GM12878 (cell line): ENCODE results near the gene EIF5A. TPM values are rescaled to one million over a fixed set of nuclear protein-coding genes. Genes with fewer than 3 reads are reported as not detected.

ENCODE experiments used
- ATAC-seq: fragments of 200-7000 bp; cut with Tn5 transposase; 3 replicates; pipeline ENCODE4 v1.9.1; 2020; ENCODE audit warnings: mild to moderate bottlenecking, moderate library complexity
- BruUV-seq: library from RNA; stranded (reverse); fragments of 400-500 nt; replicated peaks from 2 replicates; lab custom pipeline; 2021; lab: Mats Ljungman, UMichigan
- CTCF ChIA-PET: fragments of 300-600 bp; sonication (Branson Sonifier 250); formaldehyde crosslinking; extraction: SDS; loops from one replicate; lab custom pipeline; 2021; ENCODE audit warnings: inconsistent platforms; lab: Yijun Ruan, JAX
- POLR2A ChIA-PET: fragments of 350-600 bp; formaldehyde crosslinking; extraction: SDS; loops from one replicate; lab custom pipeline; 2021; ENCODE audit warnings: inconsistent platforms; lab: Charles Lee
- RAD21 ChIA-PET: fragments of 300-600 bp; sonication (Branson Sonifier 250); formaldehyde crosslinking; loops from one replicate; lab custom pipeline; 2023; ENCODE audit warnings: antibody characterized with exemption; ENCODE audit not compliant: unreplicated experiment; lab: Charles Lee
- SMC1A ChIA-PET: fragments of 300-600 bp; sonication (Branson Sonifier 250); formaldehyde crosslinking; loops from one replicate; lab custom pipeline; 2023; ENCODE audit not compliant: unreplicated experiment, uncharacterized antibody; lab: Charles Lee
- DNase-seq: peaks from one replicate; pipeline ENCODE4 v3.0.0-alpha.2; 2011; ENCODE audit warnings: low read depth, low spot score
- FAIRE-seq: peaks from 3 replicates; lab custom pipeline; 2011; peaks lifted over from hg19 to GRCh38; lab: Jason Lieb, UNC
- H2AFZ ChIP-seq: 2 replicates; pipeline ENCODE4 v1.6.0; 2011; ENCODE audit warnings: low read depth, low read length, control low read depth; ENCODE audit not compliant: control insufficient read depth
- H3K27ac ChIP-seq: 2 replicates; pipeline ENCODE4 v1.5.1; 2011; ENCODE audit warnings: control low read depth; ENCODE audit not compliant: control insufficient read depth, insufficient read depth
- H3K27me3 ChIP-seq, 2 experiments: replicated peaks in 1 of 2; 2 replicates each; pipeline versions ENCODE4 v1.6.0 to v1.6.1; 2011; ENCODE audit warnings: low read length in 1 of 2; ENCODE audit not compliant: control insufficient read depth in 2 of 2, insufficient read depth in 2 of 2
- H3K36me3 ChIP-seq, 2 experiments: 2 replicates each; pipeline ENCODE4 v1.5.1; 2011; ENCODE audit warnings: low read length in 1 of 2; ENCODE audit not compliant: control insufficient read depth in 2 of 2, insufficient read depth in 2 of 2
- H3K4me1 ChIP-seq: 2 replicates; pipeline ENCODE4 v1.6.1; 2011; ENCODE audit warnings: mild to moderate bottlenecking, low read length, moderate library complexity, mixed read lengths; ENCODE audit not compliant: control insufficient read depth, insufficient read depth
- H3K4me2 ChIP-seq: 2 replicates; pipeline ENCODE4 v1.6.0; 2011; ENCODE audit warnings: control low read depth; ENCODE audit not compliant: control insufficient read depth, insufficient read depth
- H3K4me3 ChIP-seq: fragments of 200-600 bp; sonication (generic); 2 replicates; pipeline ENCODE4 v1.5.1; 2016
- H3K79me2 ChIP-seq: 2 replicates; pipeline ENCODE4 v1.6.0; 2011; ENCODE audit warnings: low read length; ENCODE audit not compliant: control insufficient read depth, insufficient read depth
- H3K9ac ChIP-seq: 2 replicates; pipeline ENCODE4 v1.8.0; 2011; ENCODE audit warnings: low read length, control low read depth, mixed read lengths; ENCODE audit not compliant: control insufficient read depth, insufficient read depth
- H3K9me3 ChIP-seq: replicated peaks from 3 replicates; pipeline ENCODE4 v1.5.1; 2011; ENCODE audit warnings: mild to moderate bottlenecking, low read length; ENCODE audit not compliant: control insufficient read depth, insufficient read depth
- H4K20me1 ChIP-seq: 2 replicates; pipeline ENCODE4 v1.6.0; 2011; ENCODE audit not compliant: control insufficient read depth, insufficient read depth
- BHLHE40 ChIP-seq, 2 experiments: fragments of 450-650 bp in 1 of 2; IDR thresholded peaks; 2 replicates each; pipeline ENCODE4 v1.6.1; 2011 to 2017; ENCODE audit warnings: low read depth in 2 of 2, borderline replicate concordance in 1 of 2, improper control_type of control experiment in 1 of 2, low read length in 1 of 2, mild to moderate bottlenecking in 1 of 2
- CREB1 ChIP-seq: IDR thresholded peaks from 2 replicates; pipeline ENCODE4 v1.6.1; 2012; ENCODE audit warnings: low read depth, mild to moderate bottlenecking, inconsistent platforms
- FOS ChIP-seq: IDR thresholded peaks from 3 replicates; pipeline ENCODE4 v1.6.1; 2011; ENCODE audit warnings: borderline replicate concordance; ENCODE audit not compliant: insufficient read length; ENCODE audit errors: extremely low read depth
- KDM1A ChIP-seq: fragments of 200-600 bp; sonication (generic); IDR thresholded peaks from 2 replicates; pipeline ENCODE4 v1.6.1; 2016; ENCODE audit warnings: borderline replicate concordance
- LARP7 ChIP-seq: fragments of 450-650 bp; IDR thresholded peaks from 2 replicates; pipeline ENCODE4 v1.6.1; 2017; ENCODE audit warnings: mild to moderate bottlenecking
- RELA ChIP-seq: fragments of 450-650 bp; IDR thresholded peaks from 2 replicates; pipeline ENCODE4 v1.8.0; 2014; ENCODE audit warnings: borderline replicate concordance; ENCODE audit not compliant: partially characterized antibody
- WGBS: methylation state at CpG from one replicate; pipeline ENCODE4 v1.1.6; 2016; ENCODE audit warnings: low lambda C conversion rate; ENCODE audit not compliant: insufficient replicate concordance, insufficient coverage; ENCODE audit errors: missing lambda C conversion rate; 5-methylcytosine and 5-hydroxymethylcytosine counted together
- in situ Hi-C: fragments of 300-500 bp; cut with MboI; formaldehyde crosslinking; loops from 9 replicates; pipeline ENCODE4 v1.14.3; 2018; ENCODE audit warnings: mixed read lengths
- intact Hi-C: fragments of 100-400 bp; cut with micrococcal nuclease; formaldehyde crosslinking; loops from one replicate; pipeline ENCODE4 v1.14.2; 2022; ENCODE audit not compliant: unreplicated experiment
- polyA plus RNA-seq, 11 experiments: library from polyadenylated mRNA; depleted of rRNA in 4 of 11; unstranded in 6 of 11; stranded (reverse) in 5 of 11; fragments of >200 nt; fragmentation: Nextera tagmentation in 4 of 11; fragmentation: Illumina TruSeq in 1 of 11; extraction: Ambion mirVana in 4 of 11; extraction: Trizol in 1 of 11; gene quantifications; 1 replicate in 1 of 11; 2 replicates in 10 of 11; pipeline versions ENCODE4 v1.2.1 to v1.2.3, GENCODE V29; 2011 to 2016; ENCODE audit warnings: inconsistent platforms in 2 of 11, missing spikeins in 2 of 11, low read depth in 1 of 11
- total RNA-seq, 4 experiments: library from RNA; depleted of rRNA in 3 of 4; stranded (reverse); fragments of >200 nt in 3 of 4; fragmentation: Illumina TruSeq in 1 of 4; extraction: Trizol in 1 of 4; gene quantifications; 2 replicates each; pipeline versions ENCODE4 v1.2.1 to v1.2.3, GENCODE V29; 2013 to 2021
- TF ChIP-seq, protein P1 (sequence below): fragments of 450-650 bp; formaldehyde crosslinking; IDR thresholded peaks from 2 replicates; pipeline ENCODE4 v1.4.0; 2022; ENCODE audit warnings: mild to moderate bottlenecking, moderate library complexity
- TF ChIP-seq, protein P2 (sequence below): fragments of 450-650 bp; IDR thresholded peaks from 2 replicates; pipeline ENCODE4 v1.6.1; 2016; ENCODE audit warnings: mild to moderate bottlenecking
- TF ChIP-seq, protein P3 (sequence below): IDR thresholded peaks from 2 replicates; pipeline ENCODE4 v1.6.1; 2011; ENCODE audit warnings: mild to moderate bottlenecking, low read depth, low read length, moderate library complexity; ENCODE audit not compliant: insufficient replicate concordance

EIF5A gene
- total and polyA plus RNA-seq, 10 of the 15 experiments (the other 5 are each of a cell fraction or from before 2014, with no cell fraction given): 26.5 to 1,792 (median 944) TPM

DNA sequence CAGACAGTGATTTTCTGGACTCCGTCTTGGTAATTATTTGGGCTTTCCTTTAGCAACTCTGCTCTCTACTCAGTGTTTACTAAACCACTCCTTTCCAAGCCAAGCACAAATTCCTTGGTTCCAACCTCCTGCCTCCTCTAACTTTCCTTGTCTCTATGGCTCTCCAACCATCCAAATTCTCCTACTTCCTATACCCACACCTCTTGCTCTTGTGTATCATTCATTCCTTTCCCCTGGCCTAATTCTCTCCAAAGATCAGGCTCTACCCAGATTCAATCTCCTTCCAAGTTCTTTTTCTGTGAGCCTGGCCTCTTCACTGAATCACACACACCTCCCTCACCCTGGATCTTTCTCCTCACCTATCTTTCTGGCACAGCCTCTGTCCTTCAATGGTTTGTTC, 20.6 kb downstream of the EIF5A start:
- H3K9me3 ChIP-seq: no peaks in the 10 kb centered on the region
- H2AFZ ChIP-seq: no peak overlapping the region
- FAIRE-seq (no peak), ATAC-seq (no peak), DNase-seq (no peak)
- peaks cover 2 to 12% of the 10 kb centered on the region in 2 experiments; a peak in 3 of 4 replicates for H3K36me3 ChIP-seq
- H3K27me3 ChIP-seq: no peaks in the 10 kb centered on the region
- SMC1A ChIA-PET: interaction anchor here (1.0 to 2.3 kb wide), 2 partner anchors 10 to 26 kb away, joined by 3 to 18 read pairs; partner anchors contain the start of gene ACAP1
- CTCF ChIA-PET: interaction anchor here (0.8 to 7.9 kb wide), 3 partner anchors 9 to 282 kb away, joined by 4 to 49 read pairs (median 46); partner anchors contain the start of gene ACAP1
- intact Hi-C loops: loop anchor here (2.0 kb wide), 1 partner anchor 21 kb away; the partner anchor contains the start of gene EIF5A
- H3K79me2 ChIP-seq: peaks cover 17% of the 10 kb centered on the region
- peak overlapping the region; percentile 66 for H3K4me2 ChIP-seq
- peaks cover 27% of the 10 kb centered on the region for H3K4me1 ChIP-seq
- POLR2A ChIA-PET: interaction anchor here (1.7 to 3.2 kb wide), 4 partner anchors 9 to 86 kb away, joined by 6 to 21 read pairs (median 11); partner anchors contain the start of genes ACAP1, GABARAP and TMEM256
- TF ChIP-seq, protein P1, sequence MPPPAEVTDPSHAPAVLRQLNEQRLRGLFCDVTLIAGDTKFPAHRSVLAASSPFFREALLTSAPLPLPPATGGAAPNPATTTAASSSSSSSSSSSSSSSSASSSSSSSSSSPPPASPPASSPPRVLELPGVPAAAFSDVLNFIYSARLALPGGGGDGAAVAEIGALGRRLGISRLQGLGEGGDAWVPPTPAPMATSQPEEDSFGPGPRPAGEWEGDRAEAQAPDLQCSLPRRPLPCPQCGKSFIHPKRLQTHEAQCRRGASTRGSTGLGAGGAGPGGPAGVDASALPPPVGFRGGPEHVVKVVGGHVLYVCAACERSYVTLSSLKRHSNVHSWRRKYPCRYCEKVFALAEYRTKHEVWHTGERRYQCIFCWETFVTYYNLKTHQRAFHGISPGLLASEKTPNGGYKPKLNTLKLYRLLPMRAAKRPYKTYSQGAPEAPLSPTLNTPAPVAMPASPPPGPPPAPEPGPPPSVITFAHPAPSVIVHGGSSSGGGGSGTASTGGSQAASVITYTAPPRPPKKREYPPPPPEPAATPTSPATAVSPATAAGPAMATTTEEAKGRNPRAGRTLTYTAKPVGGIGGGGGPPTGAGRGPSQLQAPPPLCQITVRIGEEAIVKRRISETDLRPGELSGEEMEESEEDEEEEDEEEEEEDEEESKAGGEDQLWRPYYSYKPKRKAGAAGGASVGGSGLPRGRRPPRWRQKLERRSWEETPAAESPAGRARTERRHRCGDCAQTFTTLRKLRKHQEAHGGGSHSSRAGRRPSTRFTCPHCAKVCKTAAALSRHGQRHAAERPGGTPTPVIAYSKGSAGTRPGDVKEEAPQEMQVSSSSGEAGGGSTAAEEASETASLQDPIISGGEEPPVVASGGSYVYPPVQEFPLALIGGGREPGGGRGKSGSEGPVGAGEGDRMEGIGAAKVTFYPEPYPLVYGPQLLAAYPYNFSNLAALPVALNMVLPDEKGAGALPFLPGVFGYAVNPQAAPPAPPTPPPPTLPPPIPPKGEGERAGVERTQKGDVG (CRISPR knock-in tag): no peak
- TF ChIP-seq, protein P2, sequence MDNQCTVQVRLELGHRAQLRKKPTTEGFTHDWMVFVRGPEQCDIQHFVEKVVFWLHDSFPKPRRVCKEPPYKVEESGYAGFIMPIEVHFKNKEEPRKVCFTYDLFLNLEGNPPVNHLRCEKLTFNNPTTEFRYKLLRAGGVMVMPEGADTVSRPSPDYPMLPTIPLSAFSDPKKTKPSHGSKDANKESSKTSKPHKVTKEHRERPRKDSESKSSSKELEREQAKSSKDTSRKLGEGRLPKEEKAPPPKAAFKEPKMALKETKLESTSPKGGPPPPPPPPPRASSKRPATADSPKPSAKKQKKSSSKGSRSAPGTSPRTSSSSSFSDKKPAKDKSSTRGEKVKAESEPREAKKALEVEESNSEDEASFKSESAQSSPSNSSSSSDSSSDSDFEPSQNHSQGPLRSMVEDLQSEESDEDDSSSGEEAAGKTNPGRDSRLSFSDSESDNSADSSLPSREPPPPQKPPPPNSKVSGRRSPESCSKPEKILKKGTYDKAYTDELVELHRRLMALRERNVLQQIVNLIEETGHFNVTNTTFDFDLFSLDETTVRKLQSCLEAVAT: no peak
- TF ChIP-seq FOS (no peak), CREB1 (no peak), RELA (no peak), LARP7 (no peak), BHLHE40 (IDR thresholded peaks at IDR 0.05; ENCODE audit: borderline replicate concordance in 1 of 2, low read depth in 2 of 2, low read length in 1 of 2) (no peak), KDM1A (no peak)
- TF ChIP-seq, protein P3, sequence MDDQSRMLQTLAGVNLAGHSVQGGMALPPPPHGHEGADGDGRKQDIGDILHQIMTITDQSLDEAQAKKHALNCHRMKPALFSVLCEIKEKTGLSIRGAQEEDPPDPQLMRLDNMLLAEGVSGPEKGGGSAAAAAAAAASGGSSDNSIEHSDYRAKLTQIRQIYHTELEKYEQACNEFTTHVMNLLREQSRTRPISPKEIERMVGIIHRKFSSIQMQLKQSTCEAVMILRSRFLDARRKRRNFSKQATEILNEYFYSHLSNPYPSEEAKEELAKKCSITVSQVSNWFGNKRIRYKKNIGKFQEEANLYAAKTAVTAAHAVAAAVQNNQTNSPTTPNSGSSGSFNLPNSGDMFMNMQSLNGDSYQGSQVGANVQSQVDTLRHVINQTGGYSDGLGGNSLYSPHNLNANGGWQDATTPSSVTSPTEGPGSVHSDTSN: no peak
- peak overlapping the region; percentile 79 for H3K9ac ChIP-seq
- in situ Hi-C loops: no loop called here
- 100% methylated on average over 1 of the region's 1 CpG for WGBS
- no TSS peak for BruUV-seq
- H3K4me3 ChIP-seq: peak overlapping the region; percentile 99
- H4K20me1 ChIP-seq: no peaks in the 10 kb centered on the region
- RAD21 ChIA-PET: interaction anchor here (2.2 kb wide), 1 partner anchor 9 kb away, joined by 10 read pairs; the partner anchor contains the start of gene ACAP1
- H3K27ac ChIP-seq: no peak overlapping the region
